Heart left ventricle (tissue), 16 donors: ENCODE data around the gene TRDN. TPM values are rescaled to one million over a fixed set of nuclear protein-coding genes. Genes with fewer than 3 reads are reported as not detected.

Source experiments
- ATAC-seq, 4 donors: fragments of 200-7000 bp; cut with Tn5 transposase; one replicate each; pipeline ENCODE4 v1.9.1; 2020 to 2022; ENCODE audit warnings: moderate library complexity in 4 of 4, mild to moderate bottlenecking in 3 of 4, moderate number of reproducible peaks in 1 of 4
- DNase-seq, 5 donors: peaks; one replicate each; pipeline ENCODE4 v3.0.0-alpha.2; 2020
- H3K27ac ChIP-seq, 12 donors: fragments of 200-600 bp; sonication (generic) in 4 of 12; one replicate each; pipeline versions ENCODE4 v1.5.0 to v1.8.0; 2016 to 2022; ENCODE audit warnings: mild to moderate bottlenecking in 2 of 12
- H3K27me3 ChIP-seq, 9 donors: fragments of 200-600 bp; sonication (generic) in 2 of 9; one replicate each; pipeline versions ENCODE4 v1.5.1 to v1.8.0; 2016 to 2022; ENCODE audit warnings: mild to moderate bottlenecking in 3 of 9
- H3K36me3 ChIP-seq, 9 donors: fragments of 200-600 bp; sonication (generic) in 2 of 9; one replicate each; pipeline versions ENCODE4 v1.5.0 to v1.8.0; 2018 to 2022; ENCODE audit warnings: mild to moderate bottlenecking in 2 of 9
- H3K4me1 ChIP-seq, 12 donors: fragments of 200-600 bp; sonication (generic) in 4 of 12; one replicate each; pipeline versions ENCODE4 v1.5.0 to v1.8.0; 2016 to 2022; ENCODE audit warnings: mild to moderate bottlenecking in 3 of 12
- H3K4me3 ChIP-seq, 12 donors: fragments of 200-600 bp; sonication (generic) in 4 of 12; one replicate each; pipeline versions ENCODE4 v1.5.0 to v1.8.0; 2017 to 2022; ENCODE audit warnings: mild to moderate bottlenecking in 9 of 12, moderate library complexity in 4 of 12
- H3K9me3 ChIP-seq, 12 donors: fragments of 200-600 bp; sonication (generic) in 4 of 12; one replicate each; pipeline versions ENCODE4 v1.5.0 to v1.8.0; 2016 to 2022; ENCODE audit warnings: mild to moderate bottlenecking in 1 of 12
- CTCF ChIP-seq, 12 donors: fragments of 200-600 bp; sonication (generic) in 4 of 12; IDR thresholded peaks; one replicate each; pipeline versions ENCODE4 v1.5.0 to v1.8.0; 2018 to 2022; ENCODE audit warnings: antibody characterized with exemption in 12 of 12, mild to moderate bottlenecking in 5 of 12
- POLR2A ChIP-seq, 2 donors: fragments of 450-650 bp; IDR thresholded peaks; one replicate each; pipeline ENCODE4 v1.6.1; 2017; ENCODE audit warnings: antibody characterized with exemption in 2 of 2, mild to moderate bottlenecking in 2 of 2, moderate library complexity in 2 of 2
- WGBS, 4 donors: extraction: QIAGEN DNeasy Blood & Tissue Kit in 2 of 4; methylation state at CpG; one replicate each; pipeline versions ENCODE4 v1.1.5 to v1.1.7; 2013 to 2018; 5-methylcytosine and 5-hydroxymethylcytosine counted together
- intact Hi-C, 10 donors: fragments of 100-400 bp; cut with DNase I; formaldehyde crosslinking; loops; one replicate each; pipeline versions ENCODE4 v1.11.1 to v1.14.2; 2022
- polyA plus RNA-seq, 2 donors: library from polyadenylated mRNA; stranded (reverse); fragments of 200-250 nt; gene quantifications; one replicate each; pipeline ENCODE4 v1.2.3, GENCODE V29; 2013
- total RNA-seq, 9 donors: library from RNA; depleted of rRNA in 2 of 9; stranded (reverse); fragments of >200 nt in 2 of 9; fragmentation: NEBNext Ultra II Directional in 3 of 9; extraction: Animal tissue kit (Norgen Biotek cat#: 25700) in 3 of 9; gene quantifications; one replicate each; pipeline versions ENCODE4 v1.1.0 to v1.2.4, GENCODE V29; 2016 to 2023
- donor health status: ischemic (EF 13 %, LVEDD 7.1; RV severe dilation, severe dysfunction).
- donor health status: healthy with polysubstance abuse.
- donor health status: DM: no; HTN: yes; CAD: no.
- donor health status: DM: no; HTN: no; CAD: no.
- donor health status: ischemic (EF 25% LVEDD 6.9; RV normal size, moderate dysfunction).
- donor health status: ischemic (EF 25% LVEDD 5.7; RV mildly dilated, moderate dysfunction).
- donor health status: healthy.
- donor health status: DM: yes; HTN: yes; CAD: no.
- donor health status: ischemic (EF 35%, LVEDD 5.7; RV mildly dilated, moderate dysfunction).
- donor health status: nonischemic (EF 11% LVEDD 7.7; RV severe dilation, severe dysfunction).
- donor health status: DM: yes; HTN: yes; CAD: no.
- donor health status: PGD.
- donor health status: ischemic (EF 29% LVEDD 5.4; RV normal size, mild dysfunction).
- donor health status: nonischemic (EF 23%, LVEDD 6.1; RV moderate dilation, normal function).

The TRDN gene
- total and polyA plus RNA-seq, 11 donors: 39.0 to 577 (median 381) TPM

- Histone ChIP-seq H3K4me1 (peaks cover 0 to 2% (median 0%) of the 10 kb centered on the region in 12 donors), H3K36me3 (peaks cover 0 to 4% (median 0%) of the 10 kb centered on the region in 9 donors), H3K27me3 (no peaks in the 10 kb centered on the region), H3K9me3 (no peaks in the 10 kb centered on the region), H3K4me3 (no peak overlapping the region), H3K27ac (no peak overlapping the region)
- DNase-seq: no peak
- 88 to 91% (median 89%) methylated on average over 4 of the region's 4 CpGs for WGBS, 4 donors
- ATAC-seq: no peak
- intact Hi-C loops: no loop called here
- TF ChIP-seq POLR2A (IDR thresholded peaks at IDR 0.05): no peak
- TF ChIP-seq CTCF (IDR thresholded peaks at IDR 0.05): no peak
These were observed 95.3 kb downstream of the TRDN start for GRCh38 chr6:123541462-123541861.

- Histone ChIP-seq H3K4me3 (no peak overlapping the region), H3K36me3 (no peaks in the 10 kb centered on the region), H3K9me3 (no peaks in the 10 kb centered on the region), H3K27ac (peak overlapping the region; percentile 19 to 81 (median 60)), H3K4me1 (peaks cover 0 to 27% (median 2%) of the 10 kb centered on the region in 12 donors), H3K27me3 (no peaks in the 10 kb centered on the region)
- no peak for TF ChIP-seq POLR2A (IDR thresholded peaks at IDR 0.05)
- no peak for TF ChIP-seq CTCF (IDR thresholded peaks at IDR 0.05)
- 12 to 25% (median 16%) methylated on average over 2 of the region's 2 CpGs for WGBS, 4 donors
- ATAC-seq (peak; percentile 93 to 96 (median 95)), DNase-seq (peak in 4 of 5 donors; percentile 29 to 77 (median 42))
- intact Hi-C loops: no loop called here
These were observed 102.7 kb downstream of the TRDN start for GRCh38 chr6:123533862-123534648.

- peak overlapping the region in 10 of 12 donors; percentile 4 to 55 (median 34) for H3K27ac ChIP-seq
- no peak for ATAC-seq
- no peaks in the 10 kb centered on the region for H3K36me3 ChIP-seq
- no peaks in the 10 kb centered on the region for H3K27me3 ChIP-seq
- no peaks in the 10 kb centered on the region for H3K9me3 ChIP-seq
- intact Hi-C loops: no loop called here
- no peak overlapping the region for H3K4me3 ChIP-seq
- peaks cover 0 to 22% (median 2%) of the 10 kb centered on the region in 12 donors for H3K4me1 ChIP-seq
- DNase-seq: no peak
- TF ChIP-seq POLR2A (IDR thresholded peaks at IDR 0.05): no peak
- WGBS, 4 donors: 13 to 18% (median 17%) methylated on average over 1 of the region's 1 CpG
These were observed 106.9 kb downstream of the TRDN start for GRCh38 chr6:123529843-123530242.

GRCh38 chr6:123529058-123529457 lies 107.7 kb downstream of the TRDN start:
- ATAC-seq: no peak
- Histone ChIP-seq H3K9me3 (no peaks in the 10 kb centered on the region), H3K4me3 (no peak overlapping the region), H3K4me1 (peaks cover 0 to 14% (median 0%) of the 10 kb centered on the region in 12 donors), H3K27me3 (no peaks in the 10 kb centered on the region), H3K36me3 (no peaks in the 10 kb centered on the region), H3K27ac (peak overlapping the region in 7 of 12 donors; percentile 0 to 55 (median 17))
- intact Hi-C loops: no loop called here
- 79 to 92% (median 83%) methylated on average over 4 of the region's 4 CpGs for WGBS, 4 donors
- no peak for DNase-seq
- no peak for TF ChIP-seq CTCF (IDR thresholded peaks at IDR 0.05)
- no peak for TF ChIP-seq POLR2A (IDR thresholded peaks at IDR 0.05)
